NCI-H2081 treated with DMSO at 0.1 percent for 48 hours (cell line): ENCODE results near the gene GDPD4.

Experiments used
- DNase-seq: peaks from one replicate; lab custom pipeline; 2025; lab: John Stamatoyannopoulos, UW

The GDPD4 gene

GRCh38 chr11:77189588-77190210, 111.8 kb downstream of the GDPD4 start:
- no peak for DNase-seq

DNA sequence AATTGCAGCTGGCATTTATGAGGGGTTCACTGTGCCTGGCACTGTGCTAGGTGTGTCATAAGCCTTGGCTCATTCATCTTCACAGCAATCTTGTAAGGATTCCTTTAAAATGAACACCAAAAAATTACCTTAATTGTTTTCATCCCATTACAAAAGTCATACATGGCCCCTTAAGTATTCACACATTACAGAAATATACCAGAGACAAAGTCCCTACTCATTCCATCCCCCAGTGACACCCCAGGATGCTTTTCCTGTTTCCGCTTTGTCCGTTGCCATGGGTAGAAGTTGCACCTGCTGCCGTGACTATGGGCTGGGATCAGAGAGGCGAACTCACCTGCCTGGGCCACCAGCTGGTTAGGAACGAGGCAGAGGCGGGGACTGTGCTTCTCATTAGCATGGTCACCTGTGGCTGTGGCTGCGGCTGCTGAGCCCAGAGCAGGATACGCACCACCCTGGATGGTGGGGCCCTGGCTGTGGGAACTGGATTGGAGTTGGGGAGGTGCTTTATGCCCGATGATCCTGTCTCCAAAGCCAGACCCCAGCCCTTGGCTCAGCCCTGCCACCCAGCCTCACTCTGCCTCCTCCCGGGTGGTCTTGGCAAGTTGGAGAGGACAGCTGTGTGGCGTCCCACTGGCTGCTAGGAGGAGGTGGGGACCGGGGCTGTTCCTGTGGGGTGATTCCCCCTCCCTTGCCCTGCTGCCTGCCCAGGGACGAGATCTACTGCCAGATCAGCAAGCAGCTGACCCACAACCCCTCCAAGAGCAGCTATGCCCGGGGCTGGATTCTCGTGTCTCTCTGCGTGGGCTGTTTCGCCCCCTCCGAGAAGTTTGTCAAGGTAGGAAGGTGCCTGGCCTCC, 112.6 kb downstream of the GDPD4 start:
- DNase-seq, result peak; percentile 51

- peak; percentile 12 for DNase-seq
Measured at GRCh38 chr11:77187776-77188632, 113.5 kb downstream of the GDPD4 start.

- no peak for DNase-seq
Measured at GRCh38 chr11:77187111-77187750, 114.3 kb downstream of the GDPD4 start.

DNA sequence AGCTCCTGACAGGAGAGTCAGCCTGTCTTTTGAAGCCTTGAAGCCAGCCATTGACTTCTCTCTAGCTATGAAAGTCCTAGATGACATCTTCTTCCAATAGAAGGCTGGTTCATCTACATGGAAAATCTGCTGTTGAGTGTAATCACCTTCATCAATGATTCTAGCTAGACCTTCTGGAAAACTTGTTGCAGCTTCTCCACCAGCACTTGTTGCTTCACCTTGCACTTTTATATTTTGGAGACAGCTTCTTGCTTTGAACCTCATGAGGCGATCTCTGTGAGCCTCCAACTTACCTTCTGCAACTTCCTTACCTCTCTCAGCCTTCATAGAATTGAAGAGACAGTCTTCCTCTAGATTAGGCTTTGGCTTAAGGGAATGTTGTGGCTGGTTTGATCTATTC, 115.2 kb downstream of the GDPD4 start:
- DNase-seq, result no peak

DNA sequence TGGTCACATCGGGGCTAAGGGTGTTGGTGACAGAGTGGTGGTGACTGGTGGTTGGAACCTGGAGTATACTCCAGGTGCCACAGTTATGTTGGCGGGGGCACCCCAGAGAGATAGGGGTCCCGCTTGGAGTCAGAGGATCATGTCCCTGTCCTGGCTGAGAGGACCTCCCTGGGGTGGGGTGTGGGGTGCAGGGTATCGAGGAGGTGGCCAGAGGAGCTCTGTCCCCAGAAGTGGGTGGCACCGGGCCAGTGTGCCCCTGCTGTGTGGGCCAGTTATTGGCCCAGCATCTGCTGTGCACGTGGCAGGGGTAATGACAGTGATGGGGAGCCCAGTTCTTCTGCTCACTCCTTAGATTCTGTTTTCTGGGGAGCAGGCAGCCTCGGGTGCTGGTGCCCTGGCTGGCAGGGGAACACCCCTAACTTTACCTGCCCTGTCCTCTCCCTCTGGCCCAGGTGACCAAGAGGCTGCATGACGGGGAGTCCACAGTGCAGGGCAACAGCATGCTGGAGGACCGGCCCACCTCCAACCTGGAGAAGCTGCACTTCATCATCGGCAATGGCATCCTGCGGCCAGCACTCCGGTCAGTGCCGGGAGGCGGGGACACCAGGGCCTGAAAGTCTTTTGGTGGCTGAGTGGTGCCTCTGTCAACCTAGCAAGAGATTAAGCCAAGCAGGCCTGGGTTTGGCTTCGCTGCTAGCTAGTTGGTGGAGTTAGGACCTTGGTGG, 117.2 kb downstream of the GDPD4 start:
- no peak for DNase-seq

GRCh38 chr11:77183431-77183984, 118.0 kb downstream of the GDPD4 start:
- no peak for DNase-seq

GRCh38 chr11:77182542-77183430, 118.7 kb downstream of the GDPD4 start:
- no peak for DNase-seq

GRCh38 chr11:77181799-77182541, 119.5 kb downstream of the GDPD4 start:
- no peak for DNase-seq

GRCh38 chr11:77181226-77181625, 120.3 kb downstream of the GDPD4 start:
- no peak for DNase-seq

DNA sequence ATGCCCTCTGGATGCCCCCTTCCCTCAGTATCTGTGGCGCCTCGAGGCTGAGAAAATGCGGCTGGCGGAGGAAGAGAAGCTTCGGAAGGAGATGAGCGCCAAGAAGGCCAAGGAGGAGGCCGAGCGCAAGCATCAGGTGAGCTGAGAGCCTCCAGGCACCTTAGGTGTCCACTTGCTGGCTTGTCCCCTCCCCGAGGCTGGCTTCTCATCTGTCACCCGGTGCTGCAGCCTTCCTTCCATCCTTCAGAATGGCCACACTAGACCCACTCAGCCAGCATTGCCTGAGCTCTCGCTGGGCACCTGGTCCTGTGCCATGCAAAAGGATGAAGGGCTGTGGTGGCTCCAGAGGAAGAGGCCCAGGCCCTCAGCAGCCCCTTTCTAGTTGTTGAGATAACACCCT, 121.1 kb downstream of the GDPD4 start:
- DNase-seq, result no peak

- no peak for DNase-seq
Measured at GRCh38 chr11:77179681-77180080, 121.8 kb downstream of the GDPD4 start.

DNA sequence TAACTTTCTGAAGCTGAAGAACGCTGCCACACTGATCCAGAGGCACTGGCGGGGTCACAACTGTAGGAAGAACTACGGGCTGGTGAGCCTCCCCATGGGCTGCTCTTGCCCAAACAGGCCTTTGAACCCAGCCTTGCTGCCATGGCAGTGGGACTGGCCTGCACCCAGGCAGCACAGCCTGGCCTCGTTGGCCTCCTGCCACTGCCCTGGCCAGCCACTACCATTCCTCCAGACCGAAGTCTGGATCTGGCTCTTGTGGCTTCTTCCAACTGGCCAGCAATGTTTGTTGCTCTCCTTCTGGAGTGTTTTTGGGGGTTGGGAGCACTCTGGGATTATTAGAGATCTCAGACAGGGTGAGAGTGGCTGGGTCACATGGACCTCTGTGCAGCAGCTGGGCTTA, 122.4 kb downstream of the GDPD4 start:
- no peak for DNase-seq

- no peak for DNase-seq
Measured at GRCh38 chr11:77178150-77178549, 123.3 kb downstream of the GDPD4 start.

DNA sequence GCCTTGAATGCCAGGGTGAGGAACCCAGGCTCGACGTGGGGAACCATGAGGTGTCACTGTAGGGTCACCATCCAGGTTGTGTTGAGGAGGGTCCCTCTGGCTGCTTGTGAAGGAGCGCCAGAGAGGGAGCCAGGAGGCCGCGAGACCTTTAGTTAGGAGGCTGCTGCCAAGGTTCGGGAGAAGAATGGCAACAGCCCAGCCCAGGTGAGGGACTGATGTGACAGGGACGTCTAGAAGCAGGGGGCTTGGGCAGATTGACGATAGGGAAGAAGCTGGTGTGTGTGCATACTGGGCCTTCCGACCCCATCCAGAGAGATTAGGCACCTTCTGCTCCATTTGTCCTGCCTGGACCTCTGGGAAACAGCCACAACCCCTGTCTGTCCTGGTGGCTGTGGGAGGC, 124.5 kb downstream of the GDPD4 start:
- DNase-seq, result no peak

DNA sequence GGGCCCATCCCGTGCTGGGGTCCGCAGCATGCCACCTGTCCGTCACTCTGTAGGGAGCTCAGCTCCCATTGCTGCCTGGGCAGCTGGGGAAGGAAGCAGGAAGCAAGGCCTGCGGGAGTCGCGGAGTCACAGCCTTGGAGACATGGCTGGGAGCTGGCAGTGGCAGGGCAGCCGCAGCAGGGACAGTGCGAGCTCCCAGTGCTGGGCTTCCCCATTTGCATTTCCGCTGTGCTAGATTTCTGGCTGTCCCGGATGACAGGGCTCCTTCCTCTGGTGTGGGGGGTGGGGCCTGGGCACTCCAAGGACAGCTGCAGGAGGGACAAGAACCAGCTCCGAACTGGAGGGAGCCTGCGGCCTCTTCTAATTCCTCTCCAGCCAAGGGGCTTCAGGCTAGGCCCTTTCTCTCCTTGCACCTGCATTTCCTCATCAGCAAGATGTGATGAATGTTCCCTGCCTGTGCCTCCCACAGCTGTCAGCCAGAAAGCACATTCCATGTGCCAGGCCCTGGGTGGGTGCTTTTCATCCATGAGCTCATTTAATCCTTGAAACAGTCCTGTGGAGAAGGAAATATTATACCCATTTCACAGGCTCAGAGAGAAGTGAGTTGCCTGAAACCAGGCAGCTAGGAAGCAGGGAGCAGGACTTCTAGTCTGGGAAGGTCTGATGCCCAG, 125.5 kb downstream of the GDPD4 start:
- DNase-seq, result no peak

DNA sequence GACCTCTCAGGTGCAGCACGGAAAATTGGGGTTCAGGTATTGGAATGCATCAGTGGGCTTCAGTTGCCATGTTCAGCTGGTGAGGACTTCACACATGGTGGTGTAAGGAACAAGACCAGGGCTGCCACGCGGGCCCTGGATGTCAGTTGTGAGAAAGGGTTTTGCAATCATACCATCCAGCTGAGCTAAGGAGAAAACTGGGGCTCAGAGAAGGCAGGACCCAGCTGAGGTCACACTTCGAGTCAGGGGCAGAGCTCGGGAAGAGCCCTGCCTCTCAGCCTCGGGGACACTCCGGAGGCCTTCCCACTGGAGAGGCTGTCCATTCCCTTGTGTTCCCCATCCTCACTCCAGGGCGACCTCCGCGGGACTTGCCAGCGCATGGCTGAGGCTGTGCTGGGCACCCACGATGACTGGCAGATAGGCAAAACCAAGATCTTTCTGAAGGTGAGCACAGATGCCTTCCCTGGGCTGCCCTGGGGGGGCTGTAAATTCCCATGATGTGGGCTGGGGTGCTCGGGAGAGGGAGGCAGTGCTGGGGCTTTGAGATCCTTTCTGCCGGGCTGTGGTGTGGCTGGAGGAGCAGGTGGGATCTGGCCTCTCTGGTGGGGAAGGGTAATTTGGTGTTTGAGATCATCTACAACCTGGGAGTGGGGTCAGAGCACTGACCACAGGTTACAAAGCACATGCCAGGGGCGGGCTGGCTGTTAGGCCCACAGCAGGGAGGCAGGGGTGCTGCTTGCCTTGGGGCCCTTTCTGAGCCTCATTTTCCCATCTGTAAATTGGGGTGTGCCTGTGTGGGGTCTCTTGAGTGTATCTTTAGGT, 126.3 kb downstream of the GDPD4 start:
- no peak for DNase-seq

DNA sequence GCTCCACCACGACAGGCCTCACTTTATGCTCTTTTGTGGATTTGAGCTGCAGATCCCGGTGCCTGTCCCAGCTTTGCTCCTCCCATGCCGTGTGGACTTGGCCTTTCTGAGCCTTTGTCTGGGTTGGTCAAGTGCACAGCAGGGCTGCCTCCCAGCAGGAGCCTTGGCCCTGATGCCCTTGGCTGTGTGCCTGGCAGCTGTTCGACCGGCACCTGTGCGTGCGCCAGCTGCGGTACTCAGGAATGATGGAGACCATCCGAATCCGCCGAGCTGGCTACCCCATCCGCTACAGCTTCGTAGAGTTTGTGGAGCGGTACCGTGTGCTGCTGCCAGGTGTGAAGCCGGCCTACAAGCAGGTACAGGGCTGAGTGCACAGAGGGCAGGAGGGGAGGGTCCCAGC, 126.9 kb downstream of the GDPD4 start:
- no peak for DNase-seq
